ENCODE data around the gene CACNA2D1. TPM values are rescaled to one million over a fixed set of nuclear protein-coding genes. Genes with fewer than 3 reads are reported as not detected.

The CACNA2D1 gene
- total and polyA plus RNA-seq, 7 donors = 0.23 to 115 (median 59.7) TPM

- no peak overlapping the region for H3K27ac ChIP-seq
- H3K4me3 ChIP-seq = no peak overlapping the region
- no peaks in the 10 kb centered on the region for H3K27me3 ChIP-seq
- no peaks in the 10 kb centered on the region for H3K9me3 ChIP-seq
- no peaks in the 10 kb centered on the region for H3K4me1 ChIP-seq
- WGBS, 2 donors = 91 to 93% methylated on average over 2 of the region's 2 CpGs
- TF ChIP-seq CTCF (IDR thresholded peaks at IDR 0.05) (no peak), POLR2A (IDR thresholded peaks at IDR 0.05) (no peak), POLR2AphosphoS5 (IDR thresholded peaks at IDR 0.05) (no peak), EP300 (IDR thresholded peaks at IDR 0.05) (no peak)
- no peak for DNase-seq
- H3K36me3 ChIP-seq = no peaks in the 10 kb centered on the region
- intact Hi-C loops (cut with DNase I) = no loop called here
Measured at GRCh38 chr7:82464372-82464771, 20.8 kb upstream of the CACNA2D1 start.

DNA sequence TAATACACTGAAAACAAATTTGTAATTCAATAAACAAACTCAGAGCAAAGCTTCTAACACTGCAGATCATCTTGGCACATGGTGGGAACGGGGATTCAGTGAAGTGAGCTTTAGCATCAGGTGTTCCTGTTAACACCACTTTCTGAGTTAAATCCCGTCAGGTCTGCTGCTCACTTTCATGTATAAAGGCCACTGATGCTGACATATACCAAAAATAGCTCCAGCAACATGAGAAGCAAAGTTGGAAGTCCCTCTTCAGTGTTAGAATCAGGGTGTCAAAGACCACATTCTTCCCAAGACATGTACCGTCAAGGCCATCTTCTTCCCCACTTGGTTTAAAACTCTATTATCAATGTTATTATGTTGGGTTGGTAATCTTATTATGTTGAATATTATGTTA lies 11.7 kb upstream of the CACNA2D1 start:
- Histone ChIP-seq H3K4me1 (no peaks in the 10 kb centered on the region), H3K27ac (no peak overlapping the region)
- WGBS, 2 donors = 82 to 84% methylated on average over 3 of the region's 3 CpGs

DNA sequence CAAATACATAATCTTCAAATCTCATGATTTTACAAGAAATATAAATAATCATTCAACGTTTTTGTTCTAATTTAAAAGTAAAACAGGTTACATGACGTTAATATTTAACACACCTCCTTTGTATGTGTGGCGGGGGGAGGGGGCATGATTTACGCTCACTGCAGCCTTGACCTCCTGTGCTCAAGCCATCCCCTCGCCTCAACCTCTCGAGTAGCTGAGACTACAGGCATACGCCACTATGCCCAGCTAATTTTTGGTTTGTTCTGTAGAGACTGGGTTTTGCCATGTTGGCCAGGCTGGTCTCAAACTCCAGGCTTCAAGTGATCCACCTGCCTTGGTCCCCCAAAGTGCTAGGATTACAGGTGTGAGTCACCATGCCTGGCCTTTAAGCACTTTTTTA lies 7.2 kb upstream of the CACNA2D1 start:
- no peaks in the 10 kb centered on the region for H3K4me1 ChIP-seq
- H3K9me3 ChIP-seq = no peaks in the 10 kb centered on the region
- no peaks in the 10 kb centered on the region for H3K27me3 ChIP-seq
- no peak overlapping the region for H3K27ac ChIP-seq
- TF ChIP-seq CTCF (IDR thresholded peaks at IDR 0.05) = no peak
- TF ChIP-seq EP300 (IDR thresholded peaks at IDR 0.05) = no peak
- no peak for TF ChIP-seq POLR2AphosphoS5 (IDR thresholded peaks at IDR 0.05)
- TF ChIP-seq POLR2A (IDR thresholded peaks at IDR 0.05) = no peak
- 60 to 73% methylated on average over 7 of the region's 7 CpGs for WGBS, 2 donors
- H3K36me3 ChIP-seq = no peaks in the 10 kb centered on the region
- intact Hi-C loops (cut with DNase I) = no loop called here
- no peak for DNase-seq
- H3K4me3 ChIP-seq = no peak overlapping the region

More for the DNA sequence above, 11.7 kb upstream of the CACNA2D1 start:
- no peak for TF ChIP-seq EP300 (IDR thresholded peaks at IDR 0.05)
- TF ChIP-seq CTCF (IDR thresholded peaks at IDR 0.05) = no peak
- TF ChIP-seq POLR2AphosphoS5 (IDR thresholded peaks at IDR 0.05) = no peak
- TF ChIP-seq POLR2A (IDR thresholded peaks at IDR 0.05) = no peak
- Histone ChIP-seq H3K27me3 (no peaks in the 10 kb centered on the region), H3K36me3 (no peaks in the 10 kb centered on the region), H3K4me3 (no peak overlapping the region), H3K9me3 (no peaks in the 10 kb centered on the region)
- no peak for DNase-seq
- intact Hi-C loops (cut with DNase I) = no loop called here

- Histone ChIP-seq H3K27ac (no peak overlapping the region), H3K4me3 (no peak overlapping the region), H3K36me3 (no peaks in the 10 kb centered on the region), H3K4me1 (no peaks in the 10 kb centered on the region), H3K27me3 (no peaks in the 10 kb centered on the region), H3K9me3 (no peaks in the 10 kb centered on the region)
- TF ChIP-seq EP300 (IDR thresholded peaks at IDR 0.05) (no peak), POLR2AphosphoS5 (IDR thresholded peaks at IDR 0.05) (no peak), CTCF (IDR thresholded peaks at IDR 0.05) (no peak), POLR2A (IDR thresholded peaks at IDR 0.05) (no peak)
- WGBS, 2 donors = 72 to 74% methylated on average over 2 of the region's 2 CpGs
- DNase-seq = no peak
- intact Hi-C loops (cut with DNase I) = loop anchor here (10.0 kb wide), 1 partner anchor 135 kb away; no protein-coding TSS in a partner anchor
Measured at GRCh38 chr7:82449910-82450309, 6.3 kb upstream of the CACNA2D1 start.

DNA sequence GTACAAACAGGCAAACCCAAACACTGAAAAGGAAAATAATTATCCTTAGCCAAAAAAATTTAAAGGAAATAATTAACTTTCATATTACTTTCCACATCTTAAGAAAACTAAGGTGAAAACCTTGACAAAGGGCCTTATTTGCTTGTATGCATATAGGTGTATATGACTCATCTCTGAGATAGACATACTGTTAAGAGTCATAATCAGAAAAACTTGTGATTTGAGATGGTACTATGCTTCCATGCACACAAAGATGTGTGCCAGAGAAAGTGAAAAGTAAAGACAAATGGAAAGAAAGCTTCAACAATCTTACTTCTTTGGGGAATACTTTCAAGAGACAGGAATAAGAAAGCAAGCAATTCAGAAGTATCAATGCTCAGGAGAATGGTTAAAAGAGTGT lies 3.3 kb upstream of the CACNA2D1 start:
- intact Hi-C loops (cut with DNase I) = loop anchor here (10.0 kb wide), 1 partner anchor 132 kb away; no protein-coding TSS in a partner anchor
- Histone ChIP-seq H3K36me3 (no peaks in the 10 kb centered on the region), H3K9me3 (no peaks in the 10 kb centered on the region), H3K4me1 (peaks cover 0 to 9% (median 3%) of the 10 kb centered on the region in 4 donors), H3K27me3 (no peaks in the 10 kb centered on the region), H3K4me3 (no peak overlapping the region), H3K27ac (no peak overlapping the region)
- TF ChIP-seq POLR2A (IDR thresholded peaks at IDR 0.05) = no peak
- no peak for TF ChIP-seq POLR2AphosphoS5 (IDR thresholded peaks at IDR 0.05)
- TF ChIP-seq CTCF (IDR thresholded peaks at IDR 0.05) = no peak
- no peak for TF ChIP-seq EP300 (IDR thresholded peaks at IDR 0.05)
- DNase-seq = no peak
